Subcutaneous abdominal adipose tissue (tissue), 5 donors: ENCODE data around the gene RAD51.

ENCODE experiments used
- H3K27ac ChIP-seq: one replicate; pipeline ENCODE4 v1.7.0; 2013; ENCODE audit warnings: low read depth, mild to moderate bottlenecking, inconsistent platforms, low read length, moderate library complexity
- H3K27me3 ChIP-seq, 5 donors: one replicate each; pipeline ENCODE4 v1.7.0; 2013; ENCODE audit warnings: low read length in 5 of 5, inconsistent platforms in 1 of 5; ENCODE audit not compliant: control insufficient read depth in 5 of 5, insufficient read depth in 4 of 5
- H3K36me3 ChIP-seq, 5 donors: one replicate each; pipeline ENCODE4 v1.7.0; 2013; ENCODE audit warnings: low read length in 5 of 5; ENCODE audit not compliant: control insufficient read depth in 5 of 5, insufficient read depth in 5 of 5
- H3K4me1 ChIP-seq, 5 donors: one replicate each; pipeline ENCODE4 v1.7.0; 2013; ENCODE audit warnings: low read length in 5 of 5, mild to moderate bottlenecking in 3 of 5, moderate library complexity in 1 of 5; ENCODE audit not compliant: control insufficient read depth in 5 of 5, insufficient read depth in 5 of 5
- H3K4me3 ChIP-seq, 5 donors: one replicate each; pipeline ENCODE4 v1.7.0; 2013; ENCODE audit warnings: low read length in 5 of 5, low read depth in 1 of 5
- H3K9ac ChIP-seq, 5 donors: one replicate each; pipeline ENCODE4 v1.7.0; 2013; ENCODE audit warnings: low read length in 5 of 5, mild to moderate bottlenecking in 4 of 5, moderate library complexity in 3 of 5
- H3K9me3 ChIP-seq, 5 donors: one replicate each; pipeline ENCODE4 v1.7.0; 2013; ENCODE audit warnings: low read length in 5 of 5; ENCODE audit not compliant: control insufficient read depth in 5 of 5
- donor health status: healthy.
- donor health status: healthy.
- donor health status: healthy.
- donor health status: healthy.
- donor health status: healthy.

The RAD51 gene

DNA sequence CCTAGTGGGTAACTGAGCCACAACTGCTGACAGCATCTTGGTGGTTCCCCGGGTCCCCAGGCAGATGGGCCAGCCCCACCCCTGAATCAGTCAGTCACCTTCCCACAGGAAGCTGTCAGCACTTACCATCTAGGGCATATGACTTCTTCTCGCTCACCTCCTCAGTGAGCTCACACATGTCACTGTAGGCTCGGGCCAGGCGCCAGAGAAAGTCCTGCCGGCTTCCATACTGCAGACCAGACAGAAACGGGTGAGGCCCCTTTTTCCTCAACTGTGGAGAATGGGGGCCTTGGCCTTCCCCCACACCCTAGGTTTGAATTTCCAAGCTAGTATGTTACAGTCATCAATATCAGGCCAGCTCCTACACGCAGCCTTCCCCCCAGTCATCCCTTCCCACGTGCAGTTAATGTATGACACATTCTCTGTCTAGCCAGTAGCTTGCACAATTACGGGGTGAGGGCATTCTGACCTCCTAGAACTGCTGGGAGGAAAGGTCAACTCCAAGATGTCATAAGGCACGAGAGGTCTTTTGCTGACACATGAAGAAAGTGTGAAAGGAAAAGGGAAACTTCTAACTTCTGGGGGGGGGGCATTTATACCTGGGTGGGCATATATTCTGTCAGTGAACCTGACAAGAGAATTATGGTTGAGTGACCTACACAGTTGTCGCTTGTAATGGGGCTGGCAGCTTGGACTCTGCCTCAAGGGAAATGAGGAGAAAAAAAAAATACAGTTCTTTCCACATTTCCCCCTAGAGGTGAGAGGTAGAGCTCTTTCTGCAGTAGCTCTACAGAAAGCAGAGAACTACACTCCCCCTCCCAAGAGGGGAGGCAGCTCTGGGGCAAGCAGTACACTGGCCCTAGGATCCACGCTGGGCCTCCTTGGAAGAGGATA lies 49.2 kb downstream of the RAD51 start:
- H3K27ac ChIP-seq, result peak overlapping the region; percentile 46
- no peak overlapping the region for H3K4me3 ChIP-seq
- H3K9ac ChIP-seq, result no peak overlapping the region
- H3K4me1 ChIP-seq, result peaks cover 0 to 35% (median 18%) of the 10 kb centered on the region in 5 donors
- H3K36me3 ChIP-seq, result peaks cover 5 to 69% (median 48%) of the 10 kb centered on the region in 5 donors
- H3K27me3 ChIP-seq, result no peaks in the 10 kb centered on the region
- H3K9me3 ChIP-seq, result no peaks in the 10 kb centered on the region

DNA sequence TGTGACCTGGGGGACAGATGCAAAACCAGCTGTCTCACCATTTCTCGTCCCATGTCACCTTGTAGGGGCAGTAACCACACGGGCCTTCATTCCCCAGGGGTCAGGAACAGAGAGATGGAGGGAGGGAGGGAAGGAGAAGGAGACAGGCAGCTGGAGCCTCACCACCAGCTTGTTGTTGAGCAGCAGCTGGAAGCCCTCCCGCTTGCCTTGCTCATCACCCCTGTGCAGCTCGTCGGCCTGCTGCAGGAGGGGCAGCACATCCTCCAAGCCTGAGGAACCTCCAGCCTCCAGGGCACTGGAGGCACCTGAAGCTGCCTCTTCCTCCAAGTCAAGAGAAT lies 49.8 kb downstream of the RAD51 start:
- no peaks in the 10 kb centered on the region for H3K9me3 ChIP-seq
- H3K4me3 ChIP-seq, result no peak overlapping the region
- H3K27ac ChIP-seq, result peak overlapping the region; percentile 46
- H3K27me3 ChIP-seq, result no peaks in the 10 kb centered on the region
- no peak overlapping the region for H3K9ac ChIP-seq
- H3K36me3 ChIP-seq, result peaks cover under 1 to 69% (median 47%) of the 10 kb centered on the region in 5 donors
- H3K4me1 ChIP-seq, result peaks cover 0 to 35% (median 18%) of the 10 kb centered on the region in 5 donors

- H3K36me3 ChIP-seq, result peaks cover 0 to 80% (median 52%) of the 10 kb centered on the region in 5 donors
- no peak overlapping the region for H3K9ac ChIP-seq
- H3K27ac ChIP-seq, result no peak overlapping the region
- H3K4me1 ChIP-seq, result peaks cover 0 to 29% (median 18%) of the 10 kb centered on the region in 5 donors
- no peaks in the 10 kb centered on the region for H3K9me3 ChIP-seq
- no peaks in the 10 kb centered on the region for H3K27me3 ChIP-seq
- no peak overlapping the region for H3K4me3 ChIP-seq
Observed at GRCh38 chr15:40746916-40747418, 52.0 kb downstream of the RAD51 start.

- Histone ChIP-seq H3K27ac (no peak overlapping the region), H3K27me3 (no peaks in the 10 kb centered on the region), H3K36me3 (peaks cover 0 to 78% (median 48%) of the 10 kb centered on the region in 5 donors), H3K9me3 (no peaks in the 10 kb centered on the region), H3K4me3 (no peak overlapping the region), H3K4me1 (peaks cover 0 to 34% (median 21%) of the 10 kb centered on the region in 5 donors), H3K9ac (no peak overlapping the region)
Observed at GRCh38 chr15:40747685-40748631, 53.0 kb downstream of the RAD51 start.

DNA sequence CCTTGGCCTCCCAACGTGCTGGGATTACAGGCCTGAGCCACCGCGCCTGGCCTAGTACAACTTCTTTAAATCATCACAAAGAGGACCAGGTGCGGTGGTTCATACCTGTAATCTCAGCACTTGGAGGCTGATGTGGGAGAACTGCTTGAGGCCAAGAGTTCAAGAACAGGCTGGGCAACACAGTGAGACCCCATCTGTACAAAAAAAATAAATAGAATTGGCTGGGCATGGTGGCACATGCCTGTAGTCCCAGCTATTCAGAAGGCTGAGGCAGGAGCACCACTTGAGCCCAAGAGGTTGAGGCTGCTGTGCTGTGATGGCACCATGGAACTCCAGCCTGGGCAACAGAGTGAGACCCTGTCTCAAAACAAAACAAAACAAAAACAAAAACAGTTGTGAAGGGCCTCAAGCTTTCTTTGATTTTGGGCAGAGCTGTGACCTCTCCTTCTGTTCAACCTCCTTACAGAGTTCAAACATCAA lies 54.2 kb downstream of the RAD51 start:
- Histone ChIP-seq H3K27ac (no peak overlapping the region), H3K27me3 (no peaks in the 10 kb centered on the region), H3K4me1 (peaks cover 0 to 35% (median 21%) of the 10 kb centered on the region in 5 donors)

DNA sequence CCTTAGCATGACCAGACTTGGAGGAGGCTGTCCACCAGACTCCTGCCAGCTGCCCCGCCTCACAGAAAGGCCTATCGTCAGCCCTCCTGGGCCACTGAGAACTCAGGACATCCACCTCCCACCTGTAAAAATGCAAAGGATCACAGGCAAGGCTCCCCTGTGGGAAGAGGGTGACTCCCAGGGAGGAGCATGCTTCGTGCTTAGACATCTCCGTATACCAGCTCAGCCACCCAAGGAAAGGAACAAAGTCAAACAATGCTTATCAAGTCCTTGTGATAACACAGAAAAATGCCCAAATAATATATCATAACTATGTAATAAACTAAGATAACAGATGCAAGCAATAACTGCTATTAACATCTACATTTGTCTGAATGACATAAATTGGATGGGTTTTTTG lies 55.9 kb downstream of the RAD51 start:
- H3K36me3 ChIP-seq, result peaks cover 0 to 51% (median 30%) of the 10 kb centered on the region in 5 donors
- no peak overlapping the region for H3K4me3 ChIP-seq
- H3K27ac ChIP-seq, result no peak overlapping the region
- no peak overlapping the region for H3K9ac ChIP-seq
- H3K4me1 ChIP-seq, result peaks cover 0 to 41% (median 29%) of the 10 kb centered on the region in 5 donors
- H3K9me3 ChIP-seq, result no peaks in the 10 kb centered on the region
- no peaks in the 10 kb centered on the region for H3K27me3 ChIP-seq

More for the DNA sequence above, 54.2 kb downstream of the RAD51 start:
- Histone ChIP-seq H3K4me3 (no peak overlapping the region), H3K9me3 (no peaks in the 10 kb centered on the region), H3K9ac (no peak overlapping the region), H3K36me3 (peaks cover 0 to 65% (median 38%) of the 10 kb centered on the region in 5 donors)

- Histone ChIP-seq H3K4me3 (no peak overlapping the region), H3K9ac (no peak overlapping the region), H3K27ac (no peak overlapping the region), H3K27me3 (no peaks in the 10 kb centered on the region), H3K36me3 (peaks cover 0 to 46% (median 30%) of the 10 kb centered on the region in 5 donors), H3K9me3 (no peaks in the 10 kb centered on the region), H3K4me1 (peaks cover 0 to 41% (median 25%) of the 10 kb centered on the region in 5 donors)
Observed at GRCh38 chr15:40751745-40752144, 56.8 kb downstream of the RAD51 start.

- peak overlapping the region; percentile 87 for H3K27ac ChIP-seq
- peaks cover 0 to 30% (median 17%) of the 10 kb centered on the region in 5 donors for H3K4me1 ChIP-seq
- H3K9me3 ChIP-seq, result no peaks in the 10 kb centered on the region
- H3K9ac ChIP-seq, result peak overlapping the region in 4 of 5 donors; percentile 86 to 98 (median 92)
- H3K4me3 ChIP-seq, result peak overlapping the region; percentile 85 to 96 (median 87)
- H3K36me3 ChIP-seq, result peaks cover 0 to 28% (median 21%) of the 10 kb centered on the region in 5 donors
- no peaks in the 10 kb centered on the region for H3K27me3 ChIP-seq
Observed at GRCh38 chr15:40754574-40754882, 59.6 kb downstream of the RAD51 start.

GRCh38 chr15:40754883-40755811 lies 60.2 kb downstream of the RAD51 start, which contains the start of gene RMDN3:
TSS of gene RMDN3 (minus strand) at chr15:40755254. CDS start at chr15:40754783, 471 bp downstream.
- Histone ChIP-seq H3K27me3 (no peaks in the 10 kb centered on the region), H3K4me1 (peaks cover 0 to 30% (median 17%) of the 10 kb centered on the region in 5 donors), H3K27ac (peak within 1 kb of the TSS; percentile 87), H3K4me3 (peak within 1 kb of the TSS; percentile 85 to 96 (median 87)), H3K9ac (peak within 1 kb of the TSS; percentile 38 to 98 (median 89)), H3K36me3 (peaks cover 0 to 24% (median 19%) of the 10 kb centered on the region in 5 donors), H3K9me3 (no peaks in the 10 kb centered on the region)
